Hepatocyte (in vitro differentiated cells): ENCODE data around the gene PDE7B. TPM values are rescaled to one million over a fixed set of nuclear protein-coding genes. Genes with fewer than 3 reads are reported as not detected.

ENCODE experiments used
- DNase-seq: peaks from one replicate; pipeline ENCODE4 v3.0.0-alpha.2; 2016; ENCODE audit warnings: low spot score
- H2AFZ ChIP-seq: fragments of 200-600 bp; sonication (generic); 2 replicates; pipeline ENCODE4 v1.6.0; 2016; ENCODE audit warnings: antibody characterized with exemption, mild to moderate bottlenecking
- H3K27ac ChIP-seq: fragments of 200-600 bp; sonication (generic); 2 replicates; pipeline ENCODE4 v1.5.1; 2016; ENCODE audit warnings: mild to moderate bottlenecking
- H3K27me3 ChIP-seq: fragments of 200-600 bp; sonication (generic); 2 replicates; pipeline ENCODE4 v1.6.1; 2016
- H3K36me3 ChIP-seq: fragments of 200-600 bp; sonication (generic); replicated peaks from 2 replicates; pipeline ENCODE4 v1.5.1; 2016; ENCODE audit warnings: low read depth; ENCODE audit not compliant: insufficient read depth
- H3K4me1 ChIP-seq: fragments of 200-600 bp; sonication (generic); 2 replicates; pipeline ENCODE4 v1.5.1; 2016; ENCODE audit warnings: mild to moderate bottlenecking, moderate library complexity; ENCODE audit not compliant: insufficient read depth
- H3K4me2 ChIP-seq: fragments of 200-600 bp; sonication (generic); 2 replicates; pipeline ENCODE4 v1.6.0; 2016
- H3K4me3 ChIP-seq: fragments of 200-600 bp; sonication (generic); 2 replicates; pipeline ENCODE4 v1.5.1; 2016; ENCODE audit warnings: mild to moderate bottlenecking
- H3K79me2 ChIP-seq: fragments of 200-600 bp; sonication (generic); 2 replicates; pipeline ENCODE4 v1.6.0; 2017; ENCODE audit warnings: mild to moderate bottlenecking
- H3K9me2 ChIP-seq: fragments of 200-600 bp; sonication (generic); replicated peaks from 2 replicates; pipeline ENCODE4 v1.6.0; 2017; ENCODE audit warnings: mild to moderate bottlenecking; ENCODE audit not compliant: insufficient read depth
- H3K9me3 ChIP-seq: fragments of 200-600 bp; sonication (generic); 2 replicates; pipeline ENCODE4 v1.5.1; 2016; ENCODE audit warnings: low read depth, mild to moderate bottlenecking
- H4K20me1 ChIP-seq: fragments of 200-600 bp; sonication (generic); 2 replicates; pipeline ENCODE4 v1.6.0; 2016; ENCODE audit warnings: mild to moderate bottlenecking; ENCODE audit not compliant: insufficient read depth, poor library complexity, severe bottlenecking
- EZH2 ChIP-seq: fragments of 200-600 bp; sonication (generic); IDR thresholded peaks from 2 replicates; pipeline ENCODE4 v1.6.1; 2016; ENCODE audit warnings: antibody characterized with exemption, mild to moderate bottlenecking, borderline replicate concordance
- EZH2phosphoT487 ChIP-seq: fragments of 200-600 bp; sonication (generic); IDR thresholded peaks from one replicate; pipeline ENCODE4 v1.6.1; 2018; ENCODE audit warnings: antibody characterized with exemption, mild to moderate bottlenecking, low read depth, moderate library complexity; ENCODE audit not compliant: unreplicated experiment, severe bottlenecking
- WGBS: methylation state at CpG from one replicate; pipeline ENCODE4 v1.1.6; 2016; ENCODE audit warnings: low lambda C conversion rate; ENCODE audit errors: missing lambda C conversion rate; 5-methylcytosine and 5-hydroxymethylcytosine counted together
- polyA plus RNA-seq: library from polyadenylated mRNA; unstranded; fragments of >200 nt; fragmentation: Nextera tagmentation; extraction: Ambion mirVana; gene quantifications from 2 replicates; pipeline ENCODE4 v1.2.1, GENCODE V29; 2016
- total RNA-seq: library from RNA; depleted of rRNA; stranded (reverse); fragments of >200 nt; gene quantifications from 2 replicates; pipeline ENCODE4 v1.2.3, GENCODE V29; 2014
- TF ChIP-seq, protein P1 (sequence below): fragments of 200-600 bp; sonication (generic); IDR thresholded peaks from 2 replicates; pipeline ENCODE4 v1.5.1; 2016; ENCODE audit warnings: antibody characterized with exemption, mild to moderate bottlenecking; ENCODE audit not compliant: poor library complexity

Gene PDE7B
- total and polyA plus RNA-seq, 2 experiments from 2014 or later: 3.4 to 7.2 TPM

GRCh38 chr6:135955099-135955498 is 103.6 kb downstream of the PDE7B start:
- TF ChIP-seq EZH2phosphoT487 (no peak), EZH2 (no peak)
- TF ChIP-seq, protein P1, sequence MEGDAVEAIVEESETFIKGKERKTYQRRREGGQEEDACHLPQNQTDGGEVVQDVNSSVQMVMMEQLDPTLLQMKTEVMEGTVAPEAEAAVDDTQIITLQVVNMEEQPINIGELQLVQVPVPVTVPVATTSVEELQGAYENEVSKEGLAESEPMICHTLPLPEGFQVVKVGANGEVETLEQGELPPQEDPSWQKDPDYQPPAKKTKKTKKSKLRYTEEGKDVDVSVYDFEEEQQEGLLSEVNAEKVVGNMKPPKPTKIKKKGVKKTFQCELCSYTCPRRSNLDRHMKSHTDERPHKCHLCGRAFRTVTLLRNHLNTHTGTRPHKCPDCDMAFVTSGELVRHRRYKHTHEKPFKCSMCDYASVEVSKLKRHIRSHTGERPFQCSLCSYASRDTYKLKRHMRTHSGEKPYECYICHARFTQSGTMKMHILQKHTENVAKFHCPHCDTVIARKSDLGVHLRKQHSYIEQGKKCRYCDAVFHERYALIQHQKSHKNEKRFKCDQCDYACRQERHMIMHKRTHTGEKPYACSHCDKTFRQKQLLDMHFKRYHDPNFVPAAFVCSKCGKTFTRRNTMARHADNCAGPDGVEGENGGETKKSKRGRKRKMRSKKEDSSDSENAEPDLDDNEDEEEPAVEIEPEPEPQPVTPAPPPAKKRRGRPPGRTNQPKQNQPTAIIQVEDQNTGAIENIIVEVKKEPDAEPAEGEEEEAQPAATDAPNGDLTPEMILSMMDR: no peak
- no peak overlapping the region for H2AFZ ChIP-seq
- DNase-seq: no peak
- H3K79me2 ChIP-seq: no peaks in the 10 kb centered on the region
- H3K4me2 ChIP-seq: no peak overlapping the region
- no peaks in the 10 kb centered on the region for H3K36me3 ChIP-seq
- H3K4me1 ChIP-seq: no peaks in the 10 kb centered on the region
- no peaks in the 10 kb centered on the region for H4K20me1 ChIP-seq
- H3K27me3 ChIP-seq: no peaks in the 10 kb centered on the region
- no peak overlapping the region for H3K4me3 ChIP-seq
- WGBS: 93% methylated on average over 3 of the region's 3 CpGs
- H3K9me3 ChIP-seq: no peaks in the 10 kb centered on the region
- no peak overlapping the region for H3K27ac ChIP-seq
- peaks cover 4% of the 10 kb centered on the region for H3K9me2 ChIP-seq

- H3K9me3 ChIP-seq: no peaks in the 10 kb centered on the region
- H2AFZ ChIP-seq: no peak overlapping the region
- no peak overlapping the region for H3K4me2 ChIP-seq
- no peak overlapping the region for H3K27ac ChIP-seq
- H4K20me1 ChIP-seq: no peaks in the 10 kb centered on the region
- H3K79me2 ChIP-seq: no peaks in the 10 kb centered on the region
- no peak overlapping the region for H3K4me3 ChIP-seq
- DNase-seq: no peak
- H3K9me2 ChIP-seq: no peaks in the 10 kb centered on the region
- no peaks in the 10 kb centered on the region for H3K36me3 ChIP-seq
- TF ChIP-seq EZH2phosphoT487 (no peak), EZH2 (no peak)
- TF ChIP-seq, protein P1: no peak
- no peaks in the 10 kb centered on the region for H3K4me1 ChIP-seq
- H3K27me3 ChIP-seq: no peaks in the 10 kb centered on the region
- WGBS: 93% methylated on average over 2 of the region's 2 CpGs
Observed at GRCh38 chr6:135962731-135963130, 111.2 kb downstream of the PDE7B start.

DNA sequence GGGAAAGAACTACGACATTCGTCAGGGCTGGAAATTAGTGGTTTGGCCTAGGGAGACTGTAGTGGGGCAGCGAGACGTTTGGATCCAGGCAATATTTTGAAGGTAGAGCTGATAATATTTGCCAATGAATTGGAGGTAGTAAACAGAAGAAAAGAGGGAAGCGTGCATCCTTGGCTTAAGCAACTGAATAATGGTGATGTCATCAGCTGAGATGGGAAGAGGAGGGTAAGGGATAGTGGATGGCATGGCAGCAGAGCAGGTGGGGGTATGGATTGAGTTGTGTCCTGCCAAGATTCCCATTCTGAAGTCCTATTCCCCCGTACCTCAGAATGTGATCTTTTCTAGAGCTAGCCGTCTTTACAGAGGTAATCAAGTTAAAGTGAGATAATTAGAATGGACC is 119.2 kb downstream of the PDE7B start:
- H4K20me1 ChIP-seq: no peaks in the 10 kb centered on the region

More for the DNA sequence above, 119.2 kb downstream of the PDE7B start:
- no peak overlapping the region for H3K27ac ChIP-seq
- no peak for DNase-seq
- no peaks in the 10 kb centered on the region for H3K27me3 ChIP-seq
- H3K4me1 ChIP-seq: no peaks in the 10 kb centered on the region
- no peak overlapping the region for H3K4me2 ChIP-seq
- no peak for TF ChIP-seq EZH2phosphoT487
- no peak for TF ChIP-seq EZH2
- TF ChIP-seq, protein P1: no peak
- H3K79me2 ChIP-seq: no peaks in the 10 kb centered on the region
- H2AFZ ChIP-seq: no peak overlapping the region
- 91% methylated on average over 7 of the region's 7 CpGs for WGBS
- no peaks in the 10 kb centered on the region for H3K9me2 ChIP-seq
- H3K36me3 ChIP-seq: no peaks in the 10 kb centered on the region
- H3K9me3 ChIP-seq: no peaks in the 10 kb centered on the region
- no peak overlapping the region for H3K4me3 ChIP-seq
